Lung (tissue), 12 donors: ENCODE results near the gene TECR. TPM values are rescaled to one million over a fixed set of nuclear protein-coding genes. Genes with fewer than 3 reads are reported as not detected.
"Not testable (repeated sequence)": the region's sequence is repeated elsewhere in the genome, so short reads cannot be mapped to it uniquely, and the experiment has no call there.

Experiments
- ATAC-seq: fragments of 200-7000 bp; cut with Tn5 transposase; one replicate; pipeline ENCODE4 v1.9.1; 2020; ENCODE audit warnings: moderate number of reproducible peaks; ENCODE audit not compliant: insufficient read depth, low FRiP score
- DNase-seq, 3 donors: peaks; one replicate each; pipeline ENCODE4 v3.0.0-alpha.2; 2013 to 2017
- H3K27ac ChIP-seq, 2 donors: one replicate each; pipeline ENCODE4 v1.5.1; 2013; ENCODE audit warnings: mild to moderate bottlenecking in 2 of 2, moderate library complexity in 2 of 2, control low read depth in 1 of 2, inconsistent platforms in 1 of 2, low read depth in 1 of 2, low read length in 1 of 2
- H3K27me3 ChIP-seq, 3 donors: one replicate each; pipeline ENCODE4 v1.5.1; 2013; ENCODE audit warnings: low read length in 2 of 3; ENCODE audit not compliant: control insufficient read depth in 3 of 3, insufficient read depth in 3 of 3
- H3K36me3 ChIP-seq, 4 donors: one replicate each; pipeline ENCODE4 v1.5.1; 2013; ENCODE audit warnings: low read length in 4 of 4, mild to moderate bottlenecking in 1 of 4, moderate library complexity in 1 of 4; ENCODE audit not compliant: control insufficient read depth in 4 of 4, insufficient read depth in 4 of 4
- H3K4me1 ChIP-seq, 5 donors: one replicate each; pipeline ENCODE4 v1.5.1; 2013; ENCODE audit warnings: low read length in 5 of 5, mild to moderate bottlenecking in 2 of 5, moderate library complexity in 1 of 5; ENCODE audit not compliant: control insufficient read depth in 5 of 5, insufficient read depth in 5 of 5
- H3K4me3 ChIP-seq: one replicate; pipeline ENCODE4 v1.5.1; 2013; ENCODE audit warnings: mild to moderate bottlenecking, control low read depth, moderate library complexity
- H3K9ac ChIP-seq, 2 donors: one replicate each; pipeline ENCODE4 v1.5.1; 2013; ENCODE audit warnings: low read length in 2 of 2, control low read depth in 1 of 2; ENCODE audit not compliant: insufficient read depth in 1 of 2
- H3K9me3 ChIP-seq, 4 donors: one replicate each; pipeline ENCODE4 v1.5.1; 2013; ENCODE audit warnings: low read length in 3 of 4, mild to moderate bottlenecking in 1 of 4, moderate library complexity in 1 of 4; ENCODE audit not compliant: control insufficient read depth in 4 of 4, insufficient read depth in 3 of 4
- WGBS, 2 donors: extraction: QIAGEN DNeasy Blood & Tissue Kit; methylation state at CpG; one replicate each; pipeline ENCODE4 v1.1.7; 2013; 5-methylcytosine and 5-hydroxymethylcytosine counted together
- polyA plus RNA-seq, 2 donors: library from polyadenylated mRNA; stranded (reverse); fragments of 200-250 nt; gene quantifications; one replicate each; pipeline ENCODE4 v1.2.1, GENCODE V29; 2013
- total RNA-seq, 2 donors: library from RNA; depleted of rRNA in 1 of 2; stranded (reverse); fragments of >200 nt in 1 of 2; gene quantifications; one replicate each; pipeline ENCODE4 v1.2.1, GENCODE V29; 2014 to 2021
- TF ChIP-seq, protein P1 (sequence below): IDR thresholded peaks from 2 replicates; pipeline ENCODE4 v1.5.1; 2012; ENCODE audit warnings: mild to moderate bottlenecking; ENCODE audit errors: control extremely low read depth, extremely low read depth
- donor health status: control.
- donor health status: control.
- donor health status: Bipolar disorder and iron deficiency.
- donor health status: healthy.
- donor health status: DM: yes; HTN: yes; CAD: no.

TECR gene
- total and polyA plus RNA-seq, 4 donors = 32.7 to 193 (median 121) TPM

DNA sequence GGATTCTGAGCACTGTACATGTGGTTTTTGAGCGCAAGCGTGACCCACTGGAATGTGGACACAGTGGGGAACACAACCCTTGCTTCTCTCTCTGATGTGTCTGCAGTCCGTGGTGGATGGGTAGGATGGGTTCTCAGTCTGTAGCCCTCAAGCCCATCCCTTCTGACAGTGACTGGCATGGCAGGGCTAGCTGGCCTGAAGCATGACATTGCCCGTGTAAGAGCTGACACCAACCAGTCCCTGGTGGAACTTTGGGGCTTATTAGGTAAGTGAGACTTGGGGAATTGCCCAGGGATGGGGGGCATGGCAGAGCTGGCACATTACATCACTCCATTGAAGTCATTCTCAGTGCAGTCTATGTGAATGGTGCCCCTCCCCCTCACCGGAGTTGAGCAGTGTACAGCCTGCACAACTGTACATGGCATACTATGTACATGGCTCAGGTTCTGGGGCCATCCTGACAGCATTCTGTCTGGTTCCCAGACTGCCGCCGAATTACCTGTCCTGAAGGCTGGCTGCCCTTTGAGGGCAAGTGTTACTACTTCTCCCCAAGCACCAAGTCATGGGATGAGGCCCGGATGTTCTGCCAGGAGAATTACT lies 70.3 kb downstream of the TECR start:
- WGBS, 2 donors = 90 to 94% methylated on average over 8 of the region's 8 CpGs
- TF ChIP-seq, protein P1, sequence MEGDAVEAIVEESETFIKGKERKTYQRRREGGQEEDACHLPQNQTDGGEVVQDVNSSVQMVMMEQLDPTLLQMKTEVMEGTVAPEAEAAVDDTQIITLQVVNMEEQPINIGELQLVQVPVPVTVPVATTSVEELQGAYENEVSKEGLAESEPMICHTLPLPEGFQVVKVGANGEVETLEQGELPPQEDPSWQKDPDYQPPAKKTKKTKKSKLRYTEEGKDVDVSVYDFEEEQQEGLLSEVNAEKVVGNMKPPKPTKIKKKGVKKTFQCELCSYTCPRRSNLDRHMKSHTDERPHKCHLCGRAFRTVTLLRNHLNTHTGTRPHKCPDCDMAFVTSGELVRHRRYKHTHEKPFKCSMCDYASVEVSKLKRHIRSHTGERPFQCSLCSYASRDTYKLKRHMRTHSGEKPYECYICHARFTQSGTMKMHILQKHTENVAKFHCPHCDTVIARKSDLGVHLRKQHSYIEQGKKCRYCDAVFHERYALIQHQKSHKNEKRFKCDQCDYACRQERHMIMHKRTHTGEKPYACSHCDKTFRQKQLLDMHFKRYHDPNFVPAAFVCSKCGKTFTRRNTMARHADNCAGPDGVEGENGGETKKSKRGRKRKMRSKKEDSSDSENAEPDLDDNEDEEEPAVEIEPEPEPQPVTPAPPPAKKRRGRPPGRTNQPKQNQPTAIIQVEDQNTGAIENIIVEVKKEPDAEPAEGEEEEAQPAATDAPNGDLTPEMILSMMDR = no peak
- ATAC-seq = no peak

DNA sequence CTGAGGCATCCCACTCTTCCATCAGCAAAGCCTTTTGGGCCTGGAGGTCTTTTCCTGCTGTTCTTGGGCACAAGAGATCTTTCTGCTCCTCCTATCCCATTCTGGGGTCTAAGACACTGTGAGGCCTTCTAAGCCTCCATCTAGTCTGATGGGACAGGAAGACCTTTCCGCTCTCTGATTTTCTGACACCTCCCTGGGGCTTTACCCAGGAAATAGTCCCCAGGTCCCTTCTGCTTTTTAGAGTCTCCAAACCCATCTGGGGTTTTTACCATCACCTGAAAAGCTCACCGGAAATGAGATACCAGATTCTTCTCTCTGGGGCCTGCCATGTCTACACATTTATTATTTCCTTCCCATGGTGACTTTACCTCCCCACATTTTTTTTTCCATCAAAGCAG lies 74.6 kb downstream of the TECR start:
- no peaks in the 10 kb centered on the region for H3K4me1 ChIP-seq
- TF ChIP-seq, protein P1 = no peak
- H3K9ac ChIP-seq = no peak overlapping the region
- ATAC-seq (no peak), DNase-seq (no peak)
- H3K27me3 ChIP-seq = no peaks in the 10 kb centered on the region
- no peak overlapping the region for H3K27ac ChIP-seq
- 59 to 83% methylated on average over 2 of the region's 2 CpGs for WGBS, 2 donors
- H3K4me3 ChIP-seq = no peak overlapping the region
- no peaks in the 10 kb centered on the region for H3K36me3 ChIP-seq
- H3K9me3 ChIP-seq = peaks cover 0 to 9% (median 1%) of the 10 kb centered on the region in 4 donors

More for the DNA sequence above, 70.3 kb downstream of the TECR start:
- no peaks in the 10 kb centered on the region for H3K4me1 ChIP-seq
- H3K9ac ChIP-seq = no peak overlapping the region
- H3K36me3 ChIP-seq = no peaks in the 10 kb centered on the region
- no peak overlapping the region for H3K27ac ChIP-seq
- H3K9me3 ChIP-seq = peaks cover 0 to 9% (median 1%) of the 10 kb centered on the region in 4 donors
- H3K4me3 ChIP-seq = no peak overlapping the region
- H3K27me3 ChIP-seq = no peaks in the 10 kb centered on the region
- no peak for DNase-seq

DNA sequence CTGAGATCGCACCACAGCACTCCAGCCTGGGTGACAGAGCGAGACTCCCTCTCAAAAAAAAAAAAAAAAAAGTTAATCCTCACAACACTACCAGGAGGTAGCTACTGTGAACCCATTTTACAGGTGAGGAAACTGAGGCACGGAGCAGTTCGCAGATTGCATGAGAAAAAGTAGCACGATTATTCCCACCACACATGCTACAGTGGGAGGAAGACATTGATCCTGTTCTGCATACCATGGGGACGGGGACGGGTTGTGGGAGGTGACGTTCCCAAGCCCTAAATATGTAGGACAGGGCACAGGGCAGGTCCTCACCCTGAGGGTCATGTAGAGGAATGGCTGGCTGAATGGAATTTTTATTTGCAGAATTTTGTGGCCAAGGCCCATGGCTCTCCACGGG lies 77.2 kb downstream of the TECR start:
- no peak overlapping the region for H3K27ac ChIP-seq
- DNase-seq = no peak
- no peaks in the 10 kb centered on the region for H3K27me3 ChIP-seq
- H3K36me3 ChIP-seq = no peaks in the 10 kb centered on the region
- ATAC-seq = no peak
- TF ChIP-seq, protein P1 = no peak
- 73 to 84% methylated on average over 9 of the region's 9 CpGs for WGBS, 2 donors
- no peak overlapping the region for H3K4me3 ChIP-seq
- H3K9ac ChIP-seq = no peak overlapping the region
- H3K9me3 ChIP-seq = peaks cover 0 to 6% (median 0%) of the 10 kb centered on the region in 4 donors
- no peaks in the 10 kb centered on the region for H3K4me1 ChIP-seq

DNA sequence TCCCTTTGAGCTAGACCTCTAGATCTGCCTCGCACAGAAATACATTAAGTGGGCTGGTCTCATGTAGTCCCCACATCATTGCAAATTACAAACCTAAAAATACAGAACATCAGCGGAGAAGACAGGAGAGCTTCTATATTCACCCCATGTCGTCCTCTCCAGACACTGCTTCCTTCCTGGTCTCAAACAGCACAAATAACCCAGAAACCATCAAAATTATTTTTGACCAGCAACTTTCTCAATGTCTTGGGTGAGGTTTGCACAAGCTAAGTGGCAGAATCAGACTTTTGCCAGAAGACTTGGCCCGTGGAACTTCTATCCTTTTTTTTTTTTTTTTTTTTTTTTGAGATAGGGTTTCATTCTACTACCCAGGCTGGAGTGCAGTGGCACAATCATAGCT lies 81.7 kb downstream of the TECR start:
- Histone ChIP-seq H3K27me3 (no peaks in the 10 kb centered on the region), H3K4me1 (no peaks in the 10 kb centered on the region), H3K9me3 (peaks cover 0 to 3% (median 0%) of the 10 kb centered on the region in 4 donors), H3K4me3 (no peak overlapping the region), H3K27ac (no peak overlapping the region), H3K36me3 (no peaks in the 10 kb centered on the region), H3K9ac (no peak overlapping the region)
- DNase-seq = no peak
- TF ChIP-seq, protein P1 = no peak
- no peak for ATAC-seq
- 40 to 53% methylated on average over 4 of the region's 4 CpGs for WGBS, 2 donors

DNA sequence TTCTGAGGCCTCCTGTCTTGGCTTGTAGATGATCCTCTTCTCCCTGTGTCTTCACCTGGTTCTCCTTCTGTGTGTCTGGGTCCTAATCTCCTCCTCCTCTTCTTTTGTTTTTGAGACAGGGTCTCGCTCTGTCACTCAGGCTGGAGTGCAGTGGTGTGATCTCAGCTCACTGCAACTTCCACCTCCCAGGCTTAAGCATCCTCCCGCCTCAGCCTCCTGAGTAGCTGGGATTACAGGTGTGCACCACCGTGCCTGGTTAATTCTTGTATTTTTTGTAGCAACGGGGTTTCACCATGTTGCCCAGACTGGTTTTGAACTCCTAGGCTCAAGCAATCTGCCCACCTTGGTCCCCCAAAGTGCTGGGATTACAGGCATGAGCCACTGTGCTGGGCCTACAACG lies 82.8 kb downstream of the TECR start:
- H3K9me3 ChIP-seq, H3K4me1 ChIP-seq, H3K9ac ChIP-seq, H3K4me3 ChIP-seq, ATAC-seq, H3K27me3 ChIP-seq, H3K36me3 ChIP-seq, DNase-seq, H3K27ac ChIP-seq: not testable (repeated sequence)
- WGBS, 2 donors = 68 to 89% methylated on average over 5 of the region's 5 CpGs
